Renal cortex interstitium (tissue), 3 donors: ENCODE results near the gene HOMER2. TPM values are rescaled to one million over a fixed set of nuclear protein-coding genes. Genes with fewer than 3 reads are reported as not detected.

Source experiments
- polyA plus RNA-seq, 3 donors: library from polyadenylated mRNA; unstranded; fragments of 120-200 nt; gene quantifications; one replicate each; pipeline ENCODE4 v1.2.1, GENCODE V29; 2013; ENCODE audit not compliant: insufficient read length in 3 of 3

The HOMER2 gene
- polyA plus RNA-seq, 3 donors = 28.0 to 40.8 (median 31.1) TPM

Other genes with a start within 250 kb of the HOMER2 start
- gene AP3B2, start 242.8 kb downstream of the HOMER2 start, polyA plus RNA-seq = 1 to 10 TPM; 3.1 to 3.9 (median 3.8) TPM
- under 1 TPM; 0.06 to 0.35 (median 0.14) TPM for gene FSD2, start 146.7 kb downstream of the HOMER2 start, polyA plus RNA-seq
- gene WHAMM, start 143.1 kb downstream of the HOMER2 start, polyA plus RNA-seq = 10 to 100 TPM; 11.5 to 14.3 (median 11.7) TPM
- 10 to 100 TPM; 39.4 to 47.9 (median 42.9) TPM for gene RAMAC, start 33.5 kb upstream of the HOMER2 start, polyA plus RNA-seq
- gene C15orf40, start 58.9 kb upstream of the HOMER2 start, polyA plus RNA-seq = 10 to 100 TPM; 26.7 to 37.1 (median 29.0) TPM
- 10 to 100 TPM; 60.8 to 73.9 (median 62.0) TPM for gene BTBD1, start 114.5 kb upstream of the HOMER2 start, polyA plus RNA-seq
- 1 to 10 TPM; 1.2 to 3.3 (median 1.9) TPM for gene TM6SF1, start 154.9 kb upstream of the HOMER2 start, polyA plus RNA-seq